Parathyroid adenoma (tissue), 2 donors: ENCODE results near the gene MKNK2.

ENCODE experiments used
- H2AFZ ChIP-seq: fragments of 300-600 bp; sonication (generic); one replicate; pipeline ENCODE4 v1.7.0; 2017; ENCODE audit warnings: antibody characterized with exemption, mild to moderate bottlenecking
- H3K27ac ChIP-seq: fragments of 300-600 bp; sonication (generic); one replicate; pipeline ENCODE4 v1.7.0; 2017
- H3K27me3 ChIP-seq: fragments of 300-600 bp; sonication (generic); one replicate; pipeline ENCODE4 v1.7.0; 2017; ENCODE audit warnings: low read length; ENCODE audit not compliant: control insufficient read depth, insufficient read depth
- H3K36me3 ChIP-seq: fragments of 300-600 bp; sonication (generic); one replicate; pipeline ENCODE4 v1.7.0; 2017; ENCODE audit warnings: low read length; ENCODE audit not compliant: control insufficient read depth, insufficient read depth
- H3K4me1 ChIP-seq: fragments of 300-600 bp; sonication (generic); one replicate; pipeline ENCODE4 v1.7.0; 2017; ENCODE audit warnings: control low read depth
- H3K4me2 ChIP-seq: fragments of 300-600 bp; sonication (generic); one replicate; pipeline ENCODE4 v1.7.0; 2017; ENCODE audit warnings: low read length
- H3K4me3 ChIP-seq: fragments of 300-600 bp; sonication (generic); one replicate; pipeline ENCODE4 v1.7.0; 2017; ENCODE audit warnings: low read depth, low read length
- H3K79me2 ChIP-seq: fragments of 300-600 bp; sonication (generic); one replicate; pipeline ENCODE4 v1.7.0; 2017; ENCODE audit warnings: control low read depth
- H3K9ac ChIP-seq: fragments of 300-600 bp; sonication (generic); one replicate; pipeline ENCODE4 v1.7.0; 2017; ENCODE audit warnings: mild to moderate bottlenecking
- H3K9me3 ChIP-seq: fragments of 300-600 bp; sonication (generic); one replicate; pipeline ENCODE4 v1.7.0; 2017; ENCODE audit warnings: low read length; ENCODE audit not compliant: control insufficient read depth
- TF ChIP-seq, protein P1 (sequence below): fragments of 300-600 bp; sonication (generic); IDR thresholded peaks from one replicate; pipeline ENCODE4 v1.7.0; 2017; ENCODE audit warnings: antibody characterized with exemption, mild to moderate bottlenecking
- donor health status: primary hyperparathyroidism.

Gene MKNK2

DNA sequence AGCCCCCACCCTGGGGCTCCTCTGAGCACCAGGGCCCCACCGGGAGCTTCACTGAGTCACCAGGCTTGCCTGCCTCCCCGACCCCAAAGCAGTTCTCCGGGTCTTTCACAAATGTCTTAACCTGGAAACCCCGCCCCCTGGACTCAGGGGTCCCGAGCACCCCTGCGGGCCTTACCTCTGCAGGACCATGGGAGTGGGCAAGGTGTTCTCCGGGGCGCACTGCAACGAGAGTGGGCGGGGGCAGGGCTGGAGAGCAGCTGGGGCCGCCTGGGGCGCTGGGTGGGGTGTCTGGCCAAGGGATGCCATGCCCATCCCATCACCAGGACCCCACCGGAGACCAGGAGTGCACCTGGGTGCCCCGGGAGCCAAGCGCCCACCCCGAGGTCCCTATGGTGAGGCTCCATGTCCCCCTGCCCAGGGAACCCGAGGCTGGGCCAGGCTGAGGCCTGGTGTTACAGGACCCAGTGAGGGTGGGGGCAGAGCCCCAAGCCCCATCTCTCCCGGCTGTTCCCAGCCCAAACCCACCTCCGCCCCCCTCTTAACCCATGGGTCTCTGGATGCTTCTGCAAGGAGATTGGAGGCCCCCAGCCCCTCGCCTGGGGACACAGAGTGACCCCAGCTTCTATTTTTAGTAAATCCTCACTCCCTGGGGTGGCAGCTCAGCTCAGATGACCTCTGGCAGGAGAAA is 10.9 kb downstream of the MKNK2 start:
- Histone ChIP-seq H3K27me3 (no peaks in the 10 kb centered on the region), H3K27ac (peak overlapping the region; percentile 84), H3K9me3 (no peaks in the 10 kb centered on the region), H3K9ac (no peak overlapping the region), H3K79me2 (peaks cover 6% of the 10 kb centered on the region), H3K4me1 (peaks cover 30% of the 10 kb centered on the region), H3K4me2 (no peak overlapping the region), H3K36me3 (no peaks in the 10 kb centered on the region), H2AFZ (no peak overlapping the region), H3K4me3 (no peak overlapping the region)
- TF ChIP-seq, protein P1, sequence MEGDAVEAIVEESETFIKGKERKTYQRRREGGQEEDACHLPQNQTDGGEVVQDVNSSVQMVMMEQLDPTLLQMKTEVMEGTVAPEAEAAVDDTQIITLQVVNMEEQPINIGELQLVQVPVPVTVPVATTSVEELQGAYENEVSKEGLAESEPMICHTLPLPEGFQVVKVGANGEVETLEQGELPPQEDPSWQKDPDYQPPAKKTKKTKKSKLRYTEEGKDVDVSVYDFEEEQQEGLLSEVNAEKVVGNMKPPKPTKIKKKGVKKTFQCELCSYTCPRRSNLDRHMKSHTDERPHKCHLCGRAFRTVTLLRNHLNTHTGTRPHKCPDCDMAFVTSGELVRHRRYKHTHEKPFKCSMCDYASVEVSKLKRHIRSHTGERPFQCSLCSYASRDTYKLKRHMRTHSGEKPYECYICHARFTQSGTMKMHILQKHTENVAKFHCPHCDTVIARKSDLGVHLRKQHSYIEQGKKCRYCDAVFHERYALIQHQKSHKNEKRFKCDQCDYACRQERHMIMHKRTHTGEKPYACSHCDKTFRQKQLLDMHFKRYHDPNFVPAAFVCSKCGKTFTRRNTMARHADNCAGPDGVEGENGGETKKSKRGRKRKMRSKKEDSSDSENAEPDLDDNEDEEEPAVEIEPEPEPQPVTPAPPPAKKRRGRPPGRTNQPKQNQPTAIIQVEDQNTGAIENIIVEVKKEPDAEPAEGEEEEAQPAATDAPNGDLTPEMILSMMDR = no peak

- Histone ChIP-seq H3K27ac (no peak overlapping the region), H2AFZ (no peak overlapping the region), H3K27me3 (no peaks in the 10 kb centered on the region), H3K79me2 (peaks cover 6% of the 10 kb centered on the region), H3K36me3 (no peaks in the 10 kb centered on the region), H3K4me3 (no peak overlapping the region), H3K4me2 (no peak overlapping the region), H3K9ac (no peak overlapping the region), H3K9me3 (no peaks in the 10 kb centered on the region), H3K4me1 (peaks cover 30% of the 10 kb centered on the region)
- TF ChIP-seq, protein P1 = no peak
Observed at GRCh38 chr19:2039089-2039958, 11.7 kb downstream of the MKNK2 start.

DNA sequence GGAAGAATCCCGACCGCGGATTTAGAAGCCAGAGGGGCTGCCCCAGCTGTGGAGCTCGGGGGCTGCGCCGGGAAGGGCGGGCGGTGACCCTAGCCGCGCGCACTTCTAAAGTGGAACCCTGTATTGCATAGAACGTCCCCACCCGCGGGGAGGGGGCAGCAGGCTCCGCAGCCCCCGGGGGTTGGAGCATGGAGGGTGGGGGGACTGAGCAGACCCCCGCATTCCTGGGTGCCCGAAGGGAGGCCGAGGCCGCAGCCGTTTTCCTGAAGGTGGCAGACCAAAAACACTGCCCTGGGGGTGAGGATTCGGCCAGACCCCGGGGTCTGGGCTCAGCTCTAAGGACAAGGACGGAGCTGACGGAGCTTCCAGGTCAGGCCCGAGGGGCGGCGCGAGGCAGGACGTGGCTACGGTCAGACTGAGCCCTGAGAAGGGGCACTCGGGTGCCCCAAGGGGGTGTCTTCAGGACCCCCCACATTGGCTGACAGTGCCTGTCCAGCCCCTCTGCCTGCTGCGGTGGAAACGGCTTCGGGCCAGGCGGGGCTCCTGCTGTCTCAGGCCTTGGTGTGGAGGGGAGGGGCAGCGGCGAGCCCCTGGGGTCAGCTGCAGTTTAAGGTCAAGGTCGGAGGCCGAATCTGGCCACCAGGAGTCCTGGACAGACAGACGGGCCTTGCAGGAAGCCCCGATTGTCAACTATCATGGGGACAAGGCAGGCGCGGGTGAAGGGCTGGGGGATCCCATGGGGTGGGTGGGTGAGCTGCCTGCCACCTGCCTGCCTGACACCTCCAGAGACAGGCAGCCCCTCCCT is 12.6 kb downstream of the MKNK2 start:
- Histone ChIP-seq H3K36me3 (no peaks in the 10 kb centered on the region), H3K4me1 (peaks cover 30% of the 10 kb centered on the region), H3K9me3 (no peaks in the 10 kb centered on the region), H2AFZ (no peak overlapping the region), H3K27me3 (no peaks in the 10 kb centered on the region), H3K4me3 (no peak overlapping the region), H3K4me2 (no peak overlapping the region), H3K9ac (no peak overlapping the region), H3K27ac (no peak overlapping the region), H3K79me2 (peaks cover 6% of the 10 kb centered on the region)
- TF ChIP-seq, protein P1 = no peak

DNA sequence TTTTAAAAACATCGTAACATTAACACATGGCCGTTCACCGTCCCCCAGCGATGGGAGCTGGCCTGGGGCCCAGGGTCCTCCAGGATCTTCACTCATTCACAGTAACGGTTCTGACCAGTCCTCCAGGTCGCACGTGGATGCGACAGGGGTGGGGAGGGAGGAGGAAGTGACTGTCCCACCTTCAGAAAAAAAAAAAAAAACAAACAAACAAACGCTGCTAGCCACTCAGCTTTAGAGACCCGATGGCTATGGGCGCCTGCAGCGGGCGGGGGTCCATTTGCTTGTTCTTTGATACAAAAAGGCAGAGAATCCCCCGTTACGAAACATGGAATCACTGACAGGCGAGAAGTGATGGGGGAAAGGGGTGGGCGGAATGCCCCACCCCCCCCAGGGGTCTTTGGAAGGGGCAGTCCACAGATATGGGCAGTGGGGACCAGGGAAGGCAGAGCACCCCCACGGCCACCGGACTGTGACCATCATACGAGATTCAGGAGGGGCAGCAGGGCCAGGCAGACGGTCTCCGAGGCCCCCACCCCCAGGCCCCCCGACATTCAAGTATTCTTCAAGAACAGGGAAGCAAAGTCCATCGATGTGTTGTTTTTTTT is 13.3 kb downstream of the MKNK2 start:
- Histone ChIP-seq H3K4me3 (no peak overlapping the region), H3K9me3 (no peaks in the 10 kb centered on the region), H3K27me3 (no peaks in the 10 kb centered on the region), H2AFZ (no peak overlapping the region), H3K79me2 (peaks cover 6% of the 10 kb centered on the region), H3K36me3 (no peaks in the 10 kb centered on the region), H3K27ac (no peak overlapping the region), H3K4me2 (no peak overlapping the region), H3K9ac (no peak overlapping the region), H3K4me1 (peaks cover 22% of the 10 kb centered on the region)
- TF ChIP-seq, protein P1 = no peak
